GM21515 (cell line): ENCODE measurements around the gene CAMK2D.
A peak's percentile ranks its signal among the peaks of the same experiment; 100 is the strongest.
"Not testable (repeated sequence)": the region's sequence is repeated elsewhere in the genome, so short reads cannot be mapped to it uniquely, and the experiment has no call there.

Source experiments
- ATAC-seq: cut with Tn5 transposase; IDR thresholded peaks from one replicate; pipeline ENCODE4 v1.9.1; 2021; ENCODE audit not compliant: unreplicated experiment

The CAMK2D gene

DNA sequence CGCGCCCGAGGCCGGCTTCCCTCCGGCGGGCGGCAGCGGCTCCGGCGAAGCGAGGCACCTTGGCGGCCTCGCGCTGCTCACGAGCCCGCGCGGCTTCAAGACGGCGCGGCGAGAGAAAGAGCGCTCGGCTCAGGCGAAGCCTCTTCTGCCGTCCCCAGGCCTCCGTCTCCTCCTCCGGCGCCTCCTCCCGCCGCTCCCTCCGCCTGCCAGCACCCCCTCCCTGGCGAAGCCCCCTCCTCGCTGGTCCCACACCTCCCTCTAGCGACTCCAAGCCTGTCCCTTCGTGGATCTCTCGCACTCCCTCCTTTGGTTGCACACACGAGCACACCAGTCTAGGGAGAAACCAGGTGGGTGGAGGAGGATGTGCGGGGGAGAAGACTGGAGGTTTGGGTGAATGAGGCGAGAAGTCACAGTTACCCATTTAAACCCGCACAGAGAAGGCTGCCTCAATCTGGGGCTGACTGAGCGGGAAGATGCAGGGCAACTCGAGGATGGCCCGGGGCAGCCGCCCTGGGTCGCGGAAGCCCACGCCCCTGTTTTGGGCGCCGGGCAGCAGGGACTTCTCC is at the start of gene CAMK2D:
Gene CAMK2D, minus strand, starts transcription at position 119 of the 566 bp plus-strand sequence. CDS start 670 bp downstream, outside the sequence.
- ATAC-seq = peak; percentile 51

DNA sequence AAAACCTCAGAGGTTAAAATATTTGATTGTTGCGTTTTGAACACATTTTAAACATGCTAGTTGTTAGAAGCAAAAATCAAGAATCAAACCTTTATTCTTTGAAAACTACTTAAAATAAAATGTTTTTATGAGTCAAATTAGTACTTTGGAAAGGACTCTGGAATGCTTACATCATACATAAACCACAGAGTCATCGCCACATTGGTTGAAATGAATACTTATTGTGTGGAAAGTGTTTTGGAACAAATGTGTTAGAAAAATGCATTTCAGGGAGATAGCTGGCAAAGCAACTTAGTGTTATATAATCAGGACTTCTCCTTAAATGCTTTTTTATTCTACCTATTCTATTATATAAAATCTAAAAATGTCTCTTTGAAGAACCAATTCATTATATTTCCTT is 49.4 kb upstream of the CAMK2D start:
- ATAC-seq = no peak

- ATAC-seq = no peak
These were observed 47.8 kb upstream of the CAMK2D start for GRCh38 chr4:113809311-113809710.

GRCh38 chr4:113806850-113807249 is 45.3 kb upstream of the CAMK2D start:
- ATAC-seq = no peak

GRCh38 chr4:113801882-113802281 is 40.3 kb upstream of the CAMK2D start:
- no peak for ATAC-seq

GRCh38 chr4:113796381-113796780 is 34.8 kb upstream of the CAMK2D start:
- ATAC-seq = not testable (repeated sequence)

DNA sequence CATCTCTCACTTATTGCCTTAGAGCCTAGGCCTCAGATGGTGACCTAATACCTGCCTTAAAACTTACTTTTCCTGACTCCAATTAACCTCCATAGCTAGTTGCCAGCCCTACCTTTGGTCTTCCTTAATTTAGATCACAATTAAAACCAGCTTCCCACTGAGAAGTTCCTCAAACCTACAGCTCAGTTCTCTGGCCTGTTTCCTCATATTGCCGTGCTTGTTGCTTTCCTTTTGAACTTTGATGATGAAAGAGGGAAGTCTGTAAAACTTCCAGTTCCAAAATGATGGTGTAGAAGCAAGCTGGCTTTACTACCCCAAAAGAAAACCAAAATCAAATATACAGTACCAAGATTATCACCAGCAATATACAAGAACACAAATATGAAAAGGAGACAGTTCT is 28.9 kb upstream of the CAMK2D start:
- no peak for ATAC-seq

DNA sequence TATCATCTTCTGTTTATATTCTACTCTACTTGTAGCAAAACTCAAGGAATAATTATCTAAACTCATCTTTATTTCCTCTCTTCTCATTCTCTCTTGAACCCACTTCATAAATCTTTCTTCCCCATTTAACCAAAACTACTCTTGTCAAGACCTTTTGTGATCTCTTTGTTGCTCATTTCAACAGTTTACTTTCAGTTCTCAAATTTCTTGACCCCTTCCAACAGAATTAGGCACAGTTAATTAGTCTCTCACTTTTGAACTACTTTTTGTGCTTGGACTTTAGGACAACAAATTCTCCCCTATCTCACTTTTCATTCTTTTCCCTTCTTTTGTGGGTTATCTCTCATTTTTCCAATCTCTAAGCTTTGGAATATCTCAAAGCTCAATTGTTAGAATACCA is 27.4 kb upstream of the CAMK2D start:
- no peak for ATAC-seq

DNA sequence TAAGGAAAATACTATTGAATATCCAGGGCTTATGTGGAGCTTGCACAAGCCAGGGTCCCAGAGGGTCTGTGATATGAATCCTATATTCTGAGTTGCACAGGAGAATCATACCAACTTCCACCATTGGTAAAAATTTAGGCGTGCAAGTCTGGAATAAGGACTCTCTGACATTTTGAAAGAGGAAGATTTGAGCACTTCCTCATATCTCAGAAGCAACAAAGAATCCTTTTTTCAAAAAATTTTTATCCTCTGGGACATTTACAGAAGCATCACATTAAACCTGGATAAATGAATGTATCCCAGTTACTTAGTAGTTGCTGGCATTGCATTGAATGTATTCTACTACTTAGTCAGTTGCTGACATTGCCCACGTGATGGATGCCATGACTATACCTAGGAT is 24.2 kb upstream of the CAMK2D start:
- no peak for ATAC-seq

DNA sequence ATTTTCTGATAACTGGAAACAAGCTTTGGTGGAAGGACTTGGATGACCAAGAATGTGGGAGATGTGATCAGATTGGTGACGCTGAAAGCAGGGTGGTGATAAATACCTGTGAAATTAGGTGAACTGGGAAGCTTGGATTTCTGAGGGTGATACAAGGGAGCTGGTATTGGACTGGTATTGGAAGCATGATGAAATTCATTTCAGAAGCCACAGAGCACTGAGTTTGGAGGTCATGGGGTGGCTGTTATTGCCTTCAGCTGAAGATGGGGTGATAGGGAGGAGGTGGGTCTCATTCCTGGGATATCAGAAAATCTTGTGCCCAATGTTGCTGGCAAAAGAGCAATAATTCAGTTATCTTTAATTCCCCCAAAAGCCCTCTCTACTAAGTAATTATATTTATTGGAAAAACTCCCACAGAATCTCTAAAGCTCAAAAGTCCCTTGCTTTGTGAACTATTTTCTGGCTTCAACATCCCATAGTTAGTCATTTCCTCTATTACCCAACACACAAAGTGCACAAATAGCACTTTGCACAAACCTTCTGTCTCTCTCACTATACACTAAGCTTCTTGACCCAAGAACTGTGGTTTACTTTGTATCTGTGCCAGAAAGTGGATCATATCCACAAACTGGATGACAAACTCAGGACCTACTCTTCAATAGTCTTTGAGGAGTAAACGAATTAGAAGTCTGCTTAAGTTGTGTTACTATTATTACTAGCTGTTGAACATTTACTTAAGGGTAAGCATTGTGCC is 23.1 kb upstream of the CAMK2D start:
- ATAC-seq = no peak

- ATAC-seq = no peak
These were observed 22.2 kb upstream of the CAMK2D start for GRCh38 chr4:113783701-113784100.

- no peak for ATAC-seq
These were observed 21.8 kb upstream of the CAMK2D start for GRCh38 chr4:113783289-113783688.

GRCh38 chr4:113781439-113782040 is 20.0 kb upstream of the CAMK2D start:
- ATAC-seq = no peak

DNA sequence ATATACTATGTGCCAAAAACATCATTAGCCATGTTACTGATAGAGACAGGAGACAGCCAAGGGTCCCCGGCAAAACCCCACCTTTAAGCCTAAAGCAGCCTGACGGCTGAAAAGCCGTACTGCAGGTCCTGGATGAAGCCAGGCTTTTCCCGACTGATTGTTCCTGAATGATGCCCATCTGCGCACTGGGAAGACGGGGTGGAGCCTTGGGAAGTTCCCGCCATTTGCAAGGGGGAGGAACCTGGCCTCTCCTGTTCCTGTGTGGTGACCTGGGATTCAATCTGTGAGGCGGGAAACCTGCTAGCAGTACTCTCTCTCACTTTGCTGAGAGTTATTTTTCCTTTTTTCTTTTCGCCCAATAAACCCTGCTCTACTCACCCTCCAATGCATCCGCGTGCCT is 15.1 kb upstream of the CAMK2D start:
- no peak for ATAC-seq

DNA sequence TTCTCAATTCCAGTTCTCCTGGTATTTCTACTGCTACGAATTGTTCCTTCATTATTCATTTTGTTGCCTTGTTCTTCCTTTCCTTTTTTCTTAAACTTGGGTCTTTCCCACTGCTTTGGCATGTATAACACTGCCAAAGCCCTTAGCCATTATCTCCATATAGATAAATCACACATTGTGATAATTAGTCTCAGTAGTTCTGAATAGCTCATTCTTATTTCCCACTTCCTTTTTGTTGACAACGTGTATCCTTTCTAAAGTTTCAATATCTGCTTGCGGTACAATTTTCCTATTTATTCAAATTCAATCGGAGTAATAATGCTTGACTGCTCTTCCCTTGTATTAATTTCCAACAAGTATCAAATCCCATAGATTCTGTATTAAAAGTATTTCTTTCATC is 14.5 kb upstream of the CAMK2D start:
- no peak for ATAC-seq

- no peak for ATAC-seq
These were observed 12.2 kb upstream of the CAMK2D start for GRCh38 chr4:113773756-113774155.

DNA sequence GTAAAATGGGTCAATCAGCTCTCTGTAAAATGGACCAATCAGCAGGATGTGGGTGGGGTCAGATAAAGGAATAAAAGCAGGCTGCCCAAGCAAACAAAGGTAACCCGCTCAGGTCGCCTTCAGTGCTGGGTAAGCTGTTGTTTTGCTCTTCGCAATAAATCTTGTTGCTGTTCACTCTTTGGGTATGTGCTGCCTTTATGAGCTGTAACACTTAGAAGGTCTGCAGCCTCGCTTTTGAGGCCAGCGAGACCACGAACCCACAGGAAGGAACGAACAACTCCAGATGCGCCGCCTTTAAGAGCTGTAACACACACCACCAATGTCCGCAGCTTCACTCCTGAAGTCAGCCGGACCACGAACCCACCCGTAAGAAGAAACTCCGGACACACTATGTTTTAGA is 11.5 kb upstream of the CAMK2D start:
- ATAC-seq = no peak

- no peak for ATAC-seq
These were observed 10.8 kb upstream of the CAMK2D start for GRCh38 chr4:113772319-113772718.

DNA sequence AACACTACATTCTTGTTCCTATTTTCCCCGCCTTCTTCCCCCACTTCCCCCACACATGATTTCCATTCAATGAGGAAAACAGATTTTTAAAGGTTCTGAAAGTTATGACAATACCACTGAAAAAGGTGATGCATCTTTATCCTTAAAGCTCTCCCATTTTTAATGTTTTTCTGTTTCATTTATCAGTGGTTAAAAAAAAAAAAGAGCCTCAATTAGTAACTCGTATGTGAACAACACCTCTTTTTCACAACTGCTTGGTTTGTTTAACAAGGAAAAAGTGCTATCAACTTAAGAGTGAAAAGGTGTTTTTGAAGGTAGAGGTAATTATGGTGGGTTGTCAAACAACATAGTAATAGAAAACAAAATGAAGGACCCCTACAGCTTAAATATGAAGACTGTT is 8.2 kb upstream of the CAMK2D start:
- no peak for ATAC-seq

GRCh38 chr4:113768952-113769351 is 7.4 kb upstream of the CAMK2D start:
- no peak for ATAC-seq

GRCh38 chr4:113766882-113767281 is 5.3 kb upstream of the CAMK2D start:
- ATAC-seq = no peak

DNA sequence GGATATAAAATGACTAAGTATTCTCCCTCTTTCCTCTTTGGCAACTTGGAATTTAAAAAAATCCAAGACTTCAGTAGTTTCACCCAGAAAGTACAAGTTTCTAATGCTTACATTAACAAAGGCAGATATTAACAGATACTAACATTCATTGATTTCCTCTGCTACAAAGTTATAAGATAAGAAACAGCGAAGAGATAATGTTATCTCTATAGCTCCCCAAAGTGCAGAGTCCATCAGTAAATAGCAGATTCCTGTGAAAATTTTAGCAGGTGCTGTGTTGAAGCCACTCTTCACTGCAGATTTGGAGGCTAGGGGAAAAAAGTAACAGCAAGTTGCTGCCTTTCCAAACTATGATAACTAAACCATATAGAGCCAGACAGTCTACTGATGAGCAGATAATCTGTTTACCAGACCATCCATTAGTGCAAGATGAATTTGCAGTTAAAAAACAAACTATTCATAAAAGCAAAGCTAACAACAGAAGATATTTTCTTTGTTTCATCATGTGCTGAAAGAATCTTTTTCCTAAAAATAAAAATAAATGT is 3.3 kb upstream of the CAMK2D start:
- no peak for ATAC-seq
